PFSK-1 (cell line): ENCODE data around the gene OSBPL10.

Experiments used
- POLR2AphosphoS5 ChIP-seq: IDR thresholded peaks from 2 replicates; pipeline ENCODE4 v1.6.1; 2012; ENCODE audit warnings: low read depth, mild to moderate bottlenecking, control low read depth, low read length, moderate library complexity
- TAF1 ChIP-seq: IDR thresholded peaks from 2 replicates; pipeline ENCODE4 v1.6.1; 2012; ENCODE audit warnings: low read length, control low read depth, borderline replicate concordance; ENCODE audit not compliant: insufficient read depth
- TF ChIP-seq, protein P1 (sequence below), 2 experiments: IDR thresholded peaks; 2 replicates each; pipeline versions ENCODE4 v1.6.1 to v1.8.0; 2011 to 2012; ENCODE audit warnings: low read depth in 2 of 2, low read length in 2 of 2, control low read depth in 1 of 2, inconsistent platforms in 1 of 2, mild to moderate bottlenecking in 1 of 2, moderate library complexity in 1 of 2; ENCODE audit not compliant: insufficient read depth in 1 of 2

- TF ChIP-seq, protein P1, sequence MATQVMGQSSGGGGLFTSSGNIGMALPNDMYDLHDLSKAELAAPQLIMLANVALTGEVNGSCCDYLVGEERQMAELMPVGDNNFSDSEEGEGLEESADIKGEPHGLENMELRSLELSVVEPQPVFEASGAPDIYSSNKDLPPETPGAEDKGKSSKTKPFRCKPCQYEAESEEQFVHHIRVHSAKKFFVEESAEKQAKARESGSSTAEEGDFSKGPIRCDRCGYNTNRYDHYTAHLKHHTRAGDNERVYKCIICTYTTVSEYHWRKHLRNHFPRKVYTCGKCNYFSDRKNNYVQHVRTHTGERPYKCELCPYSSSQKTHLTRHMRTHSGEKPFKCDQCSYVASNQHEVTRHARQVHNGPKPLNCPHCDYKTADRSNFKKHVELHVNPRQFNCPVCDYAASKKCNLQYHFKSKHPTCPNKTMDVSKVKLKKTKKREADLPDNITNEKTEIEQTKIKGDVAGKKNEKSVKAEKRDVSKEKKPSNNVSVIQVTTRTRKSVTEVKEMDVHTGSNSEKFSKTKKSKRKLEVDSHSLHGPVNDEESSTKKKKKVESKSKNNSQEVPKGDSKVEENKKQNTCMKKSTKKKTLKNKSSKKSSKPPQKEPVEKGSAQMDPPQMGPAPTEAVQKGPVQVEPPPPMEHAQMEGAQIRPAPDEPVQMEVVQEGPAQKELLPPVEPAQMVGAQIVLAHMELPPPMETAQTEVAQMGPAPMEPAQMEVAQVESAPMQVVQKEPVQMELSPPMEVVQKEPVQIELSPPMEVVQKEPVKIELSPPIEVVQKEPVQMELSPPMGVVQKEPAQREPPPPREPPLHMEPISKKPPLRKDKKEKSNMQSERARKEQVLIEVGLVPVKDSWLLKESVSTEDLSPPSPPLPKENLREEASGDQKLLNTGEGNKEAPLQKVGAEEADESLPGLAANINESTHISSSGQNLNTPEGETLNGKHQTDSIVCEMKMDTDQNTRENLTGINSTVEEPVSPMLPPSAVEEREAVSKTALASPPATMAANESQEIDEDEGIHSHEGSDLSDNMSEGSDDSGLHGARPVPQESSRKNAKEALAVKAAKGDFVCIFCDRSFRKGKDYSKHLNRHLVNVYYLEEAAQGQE (IDR thresholded peaks at IDR 0.05; ENCODE audit: insufficient read depth in 1 of 2, low read depth in 2 of 2, low read length in 2 of 2) = no peak
- TF ChIP-seq POLR2AphosphoS5 (no peak), TAF1 (no peak)
Observed at GRCh38 chr3:31804251-31805051, 176.6 kb downstream of the OSBPL10 start.
